AG04449 (cell line): Measurements from ENCODE around the gene NR2F1.
A peak's percentile ranks its signal among the peaks of the same experiment; 100 is the strongest.

ENCODE experiments used
- CTCF ChIA-PET: fragments of 350-600 bp; formaldehyde crosslinking; extraction: SDS; loops from one replicate; lab custom pipeline; 2021; ENCODE audit warnings: antibody characterized with exemption; lab: Yijun Ruan, JAX
- POLR2A ChIA-PET: fragments of 400-600, 350-600 bp; formaldehyde crosslinking; extraction: SDS; loops from one replicate; lab custom pipeline; 2020; ENCODE audit warnings: antibody characterized with exemption, inconsistent platforms; lab: Yijun Ruan, JAX
- DNase-seq: peaks from one replicate; pipeline ENCODE4 v3.0.0-alpha.2; 2010; ENCODE audit warnings: low read depth, low spot score
- H3K4me3 ChIP-seq: 2 replicates; pipeline ENCODE4 v1.5.1; 2011; ENCODE audit warnings: low read depth, mild to moderate bottlenecking, control low read depth, low read length
- TF ChIP-seq, protein P1 (sequence below): IDR thresholded peaks from one replicate; pipeline ENCODE4 v1.5.1; 2011; ENCODE audit warnings: mild to moderate bottlenecking, moderate library complexity, low read length, control low read depth, inconsistent platforms; ENCODE audit not compliant: insufficient read depth; ENCODE audit errors: missing control alignments

The NR2F1 gene

GRCh38 chr5:93577854-93578812 lies 4.9 kb upstream of the NR2F1 start:
- ChIA-PET POLR2A (no interaction called here), CTCF (interaction anchor here (0.6 to 1.2 kb wide), 4 partner anchors 18 to 661 kb away, joined by 3 to 6 read pairs (median 4); no protein-coding TSS in a partner anchor)
- TF ChIP-seq, protein P1, sequence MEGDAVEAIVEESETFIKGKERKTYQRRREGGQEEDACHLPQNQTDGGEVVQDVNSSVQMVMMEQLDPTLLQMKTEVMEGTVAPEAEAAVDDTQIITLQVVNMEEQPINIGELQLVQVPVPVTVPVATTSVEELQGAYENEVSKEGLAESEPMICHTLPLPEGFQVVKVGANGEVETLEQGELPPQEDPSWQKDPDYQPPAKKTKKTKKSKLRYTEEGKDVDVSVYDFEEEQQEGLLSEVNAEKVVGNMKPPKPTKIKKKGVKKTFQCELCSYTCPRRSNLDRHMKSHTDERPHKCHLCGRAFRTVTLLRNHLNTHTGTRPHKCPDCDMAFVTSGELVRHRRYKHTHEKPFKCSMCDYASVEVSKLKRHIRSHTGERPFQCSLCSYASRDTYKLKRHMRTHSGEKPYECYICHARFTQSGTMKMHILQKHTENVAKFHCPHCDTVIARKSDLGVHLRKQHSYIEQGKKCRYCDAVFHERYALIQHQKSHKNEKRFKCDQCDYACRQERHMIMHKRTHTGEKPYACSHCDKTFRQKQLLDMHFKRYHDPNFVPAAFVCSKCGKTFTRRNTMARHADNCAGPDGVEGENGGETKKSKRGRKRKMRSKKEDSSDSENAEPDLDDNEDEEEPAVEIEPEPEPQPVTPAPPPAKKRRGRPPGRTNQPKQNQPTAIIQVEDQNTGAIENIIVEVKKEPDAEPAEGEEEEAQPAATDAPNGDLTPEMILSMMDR: no peak
- no peak for DNase-seq
- no peak overlapping the region for H3K4me3 ChIP-seq

GRCh38 chr5:93578813-93579691 lies 4.0 kb upstream of the NR2F1 start:
- POLR2A ChIA-PET: no interaction called here
- TF ChIP-seq, protein P1: no peak
- CTCF ChIA-PET: interaction anchor here (0.6 to 1.2 kb wide), 3 partner anchors 19 to 662 kb away, joined by 3 to 6 read pairs (median 3); no protein-coding TSS in a partner anchor
- peak overlapping the region; percentile 80 for H3K4me3 ChIP-seq
- no peak for DNase-seq

GRCh38 chr5:93579692-93580062 lies 3.3 kb upstream of the NR2F1 start:
- peak overlapping the region; percentile 80 for H3K4me3 ChIP-seq
- TF ChIP-seq, protein P1: no peak
- ChIA-PET POLR2A (no interaction called here), CTCF (interaction anchor here (1.2 kb wide), 2 partner anchors 222 to 663 kb away, joined by 3 to 6 read pairs; no protein-coding TSS in a partner anchor)
- DNase-seq: no peak

DNA sequence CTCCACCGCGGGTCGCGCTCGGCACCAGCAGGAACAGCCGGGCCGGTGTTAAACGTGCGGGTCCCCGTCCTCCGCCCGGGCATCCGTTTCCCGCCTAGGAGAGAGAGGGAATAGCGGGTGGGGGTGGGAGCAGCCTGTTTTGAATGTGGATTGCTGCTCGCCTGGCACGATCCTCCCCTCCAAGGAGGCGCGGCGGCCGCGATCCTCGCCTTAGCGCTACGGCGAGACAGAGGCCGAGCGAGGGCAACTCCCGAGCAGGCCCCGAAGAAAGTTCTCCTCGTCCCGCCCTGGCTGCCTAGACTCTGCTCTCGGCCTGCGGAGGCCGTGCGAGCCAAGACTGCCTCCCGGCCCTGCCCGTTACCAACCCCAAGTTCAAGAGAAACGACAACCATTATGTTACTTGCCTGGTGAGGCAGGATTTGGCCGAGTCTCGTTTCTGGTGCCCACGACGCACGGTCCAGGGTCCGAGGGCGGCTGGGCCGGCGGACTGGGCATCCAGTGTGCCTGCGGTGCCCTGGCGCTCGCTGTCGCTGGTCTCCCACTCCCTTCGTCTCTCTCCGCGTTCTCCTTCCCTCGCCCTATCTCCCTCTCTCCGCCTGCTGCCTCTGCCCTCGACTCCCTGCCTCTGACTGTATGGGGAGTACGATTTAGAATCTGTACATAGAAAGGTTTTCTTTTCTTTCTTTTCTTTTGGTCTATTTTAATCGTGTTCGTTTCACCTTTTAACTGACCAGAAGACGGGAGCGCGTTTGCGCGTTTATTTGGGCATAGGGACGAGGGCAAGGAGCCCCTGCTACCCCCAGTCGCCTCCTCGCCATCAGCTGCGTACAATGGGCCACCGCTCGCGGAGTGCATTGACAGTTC lies 2.7 kb upstream of the NR2F1 start:
- H3K4me3 ChIP-seq: peak overlapping the region; percentile 80
- ChIA-PET POLR2A (no interaction called here), CTCF (interaction anchor here (0.7 to 0.9 kb wide), 2 partner anchors 221 to 488 kb away, joined by 3 read pairs; no protein-coding TSS in a partner anchor)
- TF ChIP-seq, protein P1: no peak
- DNase-seq: no peak

DNA sequence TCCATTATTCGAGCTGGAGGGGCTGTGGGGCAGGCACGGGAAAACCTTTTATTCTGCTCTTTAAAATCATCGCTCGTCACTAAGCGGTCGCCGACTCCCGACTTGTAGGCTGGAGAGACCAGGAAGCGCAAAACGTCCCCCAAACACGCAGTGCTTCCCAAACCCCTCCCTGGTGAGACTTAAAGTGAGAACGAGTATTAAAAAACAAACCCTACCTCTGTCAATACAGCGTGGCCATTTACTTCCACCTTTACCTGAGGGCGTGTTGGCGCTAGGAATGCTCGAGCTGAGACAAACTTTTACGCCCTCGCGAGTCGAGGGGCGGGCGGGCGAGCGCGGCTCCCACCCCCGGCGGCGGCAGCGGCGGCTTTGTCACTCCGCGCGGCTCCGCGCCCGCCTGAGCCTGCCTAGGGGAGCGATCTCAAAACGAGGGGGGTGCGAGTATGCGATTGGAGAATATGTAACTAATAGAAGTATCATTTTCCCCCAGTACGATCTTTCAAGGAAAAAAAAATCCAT lies 2.0 kb upstream of the NR2F1 start, which contains the start of gene NR2F1-AS1:
NR2F1-AS1 (minus strand) TSS at position 293 of the 519 bp plus-strand sequence.
- H3K4me3 ChIP-seq: peak within 1 kb of the TSS; percentile 80
- DNase-seq: no peak
- ChIA-PET CTCF (interaction anchor here (0.7 to 0.9 kb wide), 2 partner anchors 220 to 489 kb away, joined by 3 read pairs; no protein-coding TSS in a partner anchor), POLR2A (no interaction called here)
- TF ChIP-seq, protein P1: no peak
